D721Med (cell line): ENCODE measurements around the gene SPAG6.

ENCODE experiments used
- DNase-seq: peaks from one replicate; pipeline ENCODE4 v3.0.0; 2011; ENCODE audit warnings: low spot score; ENCODE audit not compliant: insufficient read length
- FAIRE-seq: peaks from 2 replicates; lab custom pipeline; 2011; peaks lifted over from hg19 to GRCh38; lab: Jason Lieb, UNC
- TF ChIP-seq, protein P1 (sequence below): IDR thresholded peaks from 2 replicates; pipeline ENCODE4 v1.5.1; 2012; ENCODE audit warnings: mild to moderate bottlenecking, control low read depth; ENCODE audit not compliant: insufficient read depth; ENCODE audit errors: missing control alignments

The SPAG6 gene

GRCh38 chr10:22329150-22329549 lies 16.1 kb upstream of the SPAG6 start:
- DNase-seq: no peak
- TF ChIP-seq, protein P1, sequence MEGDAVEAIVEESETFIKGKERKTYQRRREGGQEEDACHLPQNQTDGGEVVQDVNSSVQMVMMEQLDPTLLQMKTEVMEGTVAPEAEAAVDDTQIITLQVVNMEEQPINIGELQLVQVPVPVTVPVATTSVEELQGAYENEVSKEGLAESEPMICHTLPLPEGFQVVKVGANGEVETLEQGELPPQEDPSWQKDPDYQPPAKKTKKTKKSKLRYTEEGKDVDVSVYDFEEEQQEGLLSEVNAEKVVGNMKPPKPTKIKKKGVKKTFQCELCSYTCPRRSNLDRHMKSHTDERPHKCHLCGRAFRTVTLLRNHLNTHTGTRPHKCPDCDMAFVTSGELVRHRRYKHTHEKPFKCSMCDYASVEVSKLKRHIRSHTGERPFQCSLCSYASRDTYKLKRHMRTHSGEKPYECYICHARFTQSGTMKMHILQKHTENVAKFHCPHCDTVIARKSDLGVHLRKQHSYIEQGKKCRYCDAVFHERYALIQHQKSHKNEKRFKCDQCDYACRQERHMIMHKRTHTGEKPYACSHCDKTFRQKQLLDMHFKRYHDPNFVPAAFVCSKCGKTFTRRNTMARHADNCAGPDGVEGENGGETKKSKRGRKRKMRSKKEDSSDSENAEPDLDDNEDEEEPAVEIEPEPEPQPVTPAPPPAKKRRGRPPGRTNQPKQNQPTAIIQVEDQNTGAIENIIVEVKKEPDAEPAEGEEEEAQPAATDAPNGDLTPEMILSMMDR: no peak

GRCh38 chr10:22332116-22332692 lies 13.1 kb upstream of the SPAG6 start:
- no peak for DNase-seq
- TF ChIP-seq, protein P1: no peak
- no peak for FAIRE-seq

More at GRCh38 chr10:22329150-22329549, 16.1 kb upstream of the SPAG6 start:
- no peak for FAIRE-seq

DNA sequence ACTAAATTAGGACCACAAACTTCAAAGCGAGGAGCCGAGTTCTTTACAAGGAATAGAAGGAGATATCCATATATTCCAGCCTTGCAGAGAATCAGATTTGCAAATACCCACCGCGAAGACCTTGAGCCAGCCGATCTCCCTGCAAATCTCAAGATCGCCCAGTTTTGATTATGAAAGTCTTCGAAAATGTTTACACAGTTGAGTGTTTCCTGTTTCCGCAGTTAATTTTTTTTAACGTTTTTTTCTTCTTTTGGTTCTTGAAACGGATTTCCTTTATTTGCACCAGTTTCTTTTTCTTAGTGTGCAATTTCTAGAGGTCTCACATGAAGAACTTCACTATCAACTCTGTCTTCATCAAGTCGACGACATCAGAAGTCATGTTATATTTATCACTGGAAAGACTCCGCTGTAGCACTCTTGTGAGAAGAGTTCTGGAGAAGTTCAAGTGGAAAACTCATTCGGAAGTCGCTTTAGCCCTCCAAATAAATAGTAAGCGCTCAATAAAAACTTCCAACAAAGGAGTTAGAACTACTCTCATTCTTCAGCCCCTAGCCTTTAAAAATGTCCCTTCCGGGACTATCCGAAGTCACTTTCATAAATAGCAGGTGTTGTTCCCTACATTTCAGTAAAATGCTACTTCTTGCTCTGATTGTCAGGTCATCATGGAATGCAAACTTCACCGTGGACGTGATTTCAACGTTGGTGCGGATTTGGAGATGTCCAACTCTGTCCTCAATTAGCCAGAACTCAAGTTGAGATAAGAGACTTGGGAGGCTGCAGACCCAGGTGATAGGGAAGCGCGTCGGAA lies 11.9 kb upstream of the SPAG6 start:
- no peak for DNase-seq
- FAIRE-seq: no peak

GRCh38 chr10:22333975-22334282 lies 11.4 kb upstream of the SPAG6 start:
- DNase-seq (no peak), FAIRE-seq (no peak)
- TF ChIP-seq, protein P1: no peak

More for the DNA sequence above, 11.9 kb upstream of the SPAG6 start:
- TF ChIP-seq, protein P1: no peak

- no peak for FAIRE-seq
- DNase-seq: no peak
These were observed 10.7 kb upstream of the SPAG6 start for GRCh38 chr10:22334414-22335172.

DNA sequence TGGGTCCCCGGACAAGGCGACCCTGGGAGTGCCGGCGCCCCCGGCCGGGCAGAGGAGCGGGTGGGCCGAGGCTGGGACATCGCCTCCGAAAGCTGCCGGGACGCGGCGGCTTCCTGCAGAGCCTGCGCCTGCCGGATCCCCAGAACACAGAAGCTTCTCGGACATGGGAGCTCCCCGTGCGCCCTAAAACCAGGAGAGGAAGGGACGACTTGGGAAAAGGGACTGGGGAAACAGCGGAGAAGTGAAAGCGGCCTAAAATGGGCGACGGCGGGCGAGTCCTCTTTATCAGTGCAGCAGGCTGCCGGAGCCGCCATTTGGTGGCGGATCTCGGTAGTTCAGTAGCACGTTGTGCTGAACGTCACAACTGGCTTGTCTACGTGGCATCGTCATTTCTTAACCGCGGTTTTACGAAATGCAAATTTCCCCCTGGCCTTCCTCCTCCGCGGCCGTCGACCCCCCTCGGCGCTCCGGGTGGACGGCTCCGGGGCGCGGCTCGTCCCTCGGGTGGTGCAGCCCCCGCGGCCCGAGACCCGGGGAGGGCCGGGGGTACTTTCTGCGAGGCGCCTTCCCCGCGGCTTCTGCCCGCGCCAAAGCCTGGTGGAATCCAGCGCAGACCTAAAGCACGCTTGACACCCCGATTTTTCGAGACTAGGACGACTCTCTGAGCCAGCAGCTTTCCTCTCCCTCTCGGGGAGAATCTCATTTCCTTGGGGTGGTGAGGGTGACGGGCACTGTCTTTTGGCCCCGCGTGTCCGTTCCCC lies 9.9 kb upstream of the SPAG6 start:
- TF ChIP-seq, protein P1: no peak
- DNase-seq: no peak
- no peak for FAIRE-seq

More at GRCh38 chr10:22334414-22335172, 10.7 kb upstream of the SPAG6 start:
- TF ChIP-seq, protein P1: no peak
